Gastroesophageal sphincter (tissue), 4 donors: ENCODE results near the gene SV2C. TPM values are rescaled to one million over a fixed set of nuclear protein-coding genes. Genes with fewer than 3 reads are reported as not detected.
"Not testable (repeated sequence)": the region's sequence is repeated elsewhere in the genome, so short reads cannot be mapped to it uniquely, and the experiment has no call there.

Source experiments
- ATAC-seq: fragments of 150-250 bp; one replicate; pipeline ENCODE4 v1.9.1; 2016; ENCODE audit warnings: mild to moderate bottlenecking, moderate library complexity
- H3K27ac ChIP-seq, 4 donors: fragments of 200-600 bp; sonication (generic) in 3 of 4; 1 replicate in 3 of 4; 2 replicates in 1 of 4; pipeline ENCODE4 v1.5.1; 2016 to 2019
- H3K27me3 ChIP-seq: fragments of 200-600 bp; sonication (generic); one replicate; pipeline ENCODE4 v1.5.1; 2019
- H3K36me3 ChIP-seq, 2 donors: fragments of 200-600 bp; sonication (generic); one replicate each; pipeline ENCODE4 v1.5.1; 2019; ENCODE audit warnings: control low read depth in 1 of 2
- H3K4me1 ChIP-seq, 3 donors: fragments of 200-600 bp; sonication (generic); 1 replicate in 2 of 3; 2 replicates in 1 of 3; pipeline ENCODE4 v1.5.1; 2016 to 2019; ENCODE audit warnings: control low read depth in 2 of 3
- H3K4me3 ChIP-seq, 2 donors: fragments of 200-600 bp; sonication (generic); one replicate each; pipeline ENCODE4 v1.5.1; 2019; ENCODE audit warnings: mild to moderate bottlenecking in 1 of 2, moderate library complexity in 1 of 2
- H3K9me3 ChIP-seq, 3 donors: fragments of 200-600 bp; sonication (generic); one replicate each; pipeline ENCODE4 v1.5.1; 2017 to 2019; ENCODE audit warnings: control low read depth in 2 of 3
- CTCF ChIP-seq, 4 experiments: fragments of 200-600 bp in 2 of 4; fragments of 450-650 bp in 2 of 4; sonication (generic) in 1 of 4; IDR thresholded peaks; one replicate each; pipeline ENCODE4 v1.5.1; 2017 to 2019; ENCODE audit warnings: antibody characterized with exemption in 4 of 4, mild to moderate bottlenecking in 2 of 4, moderate library complexity in 2 of 4
- EP300 ChIP-seq: sonication (generic); formaldehyde crosslinking; IDR thresholded peaks from one replicate; pipeline ENCODE4 v1.6.1; 2017; ENCODE audit warnings: antibody characterized with exemption, mild to moderate bottlenecking
- POLR2A ChIP-seq, 2 donors: fragments of 450-650 bp; IDR thresholded peaks; one replicate each; pipeline ENCODE4 v1.6.1; 2017; ENCODE audit warnings: antibody characterized with exemption in 2 of 2, mild to moderate bottlenecking in 2 of 2, moderate library complexity in 1 of 2
- POLR2AphosphoS5 ChIP-seq: sonication (generic); formaldehyde crosslinking; IDR thresholded peaks from one replicate; pipeline ENCODE4 v1.6.1; 2017; ENCODE audit warnings: antibody characterized with exemption
- WGBS, 2 donors: methylation state at CpG; one replicate each; pipeline ENCODE4 v1.1.5; 2018; ENCODE audit warnings: low coverage in 1 of 2; 5-methylcytosine and 5-hydroxymethylcytosine counted together
- total RNA-seq, 4 donors: library from RNA; depleted of rRNA; stranded (reverse); fragments of >200 nt; gene quantifications; one replicate each; pipeline ENCODE4 v1.1.0, GENCODE V29; 2016

SV2C gene
- total RNA-seq, 4 donors from 2014 or later: 0.16 to 0.67 (median 0.39) TPM

- TF ChIP-seq POLR2AphosphoS5: no peak
- TF ChIP-seq CTCF (IDR thresholded peaks at IDR 0.05): no peak
- TF ChIP-seq EP300: no peak
- no peak for TF ChIP-seq POLR2A (IDR thresholded peaks at IDR 0.05)
- Histone ChIP-seq H3K36me3 (no peaks in the 10 kb centered on the region), H3K27me3 (no peaks in the 10 kb centered on the region), H3K4me3 (no peak overlapping the region), H3K9me3 (no peaks in the 10 kb centered on the region), H3K27ac (no peak overlapping the region), H3K4me1 (no peaks in the 10 kb centered on the region)
- no peak for ATAC-seq
Observed at GRCh38 chr5:76365561-76365960, 282.4 kb downstream of the SV2C start.

DNA sequence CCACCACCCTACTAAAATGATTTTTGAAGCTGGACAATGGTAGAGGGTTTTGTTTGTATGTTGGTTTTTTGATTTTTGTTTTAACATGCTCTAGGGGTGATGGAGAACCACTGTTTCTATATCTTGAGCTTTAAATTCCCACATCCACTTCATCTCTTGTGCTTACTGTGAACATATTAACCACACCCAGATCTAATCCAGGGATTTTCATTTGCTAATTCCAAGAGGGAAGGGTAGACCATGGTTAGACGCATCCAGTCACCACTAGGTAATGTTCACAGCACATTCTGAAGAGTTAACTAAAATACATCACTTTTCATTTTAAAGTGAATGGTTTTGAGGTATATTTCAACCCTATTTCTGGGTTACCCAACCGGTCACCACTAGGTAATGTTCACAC is 283.4 kb downstream of the SV2C start:
- no peak for ATAC-seq
- Histone ChIP-seq H3K9me3 (no peaks in the 10 kb centered on the region), H3K4me1 (no peaks in the 10 kb centered on the region), H3K27me3 (no peaks in the 10 kb centered on the region), H3K27ac (no peak overlapping the region), H3K4me3 (no peak overlapping the region), H3K36me3 (no peaks in the 10 kb centered on the region)
- 88 to 100% methylated on average over 1 to 2 of the region's 2 CpGs for WGBS, 2 donors
- no peak for TF ChIP-seq POLR2AphosphoS5
- TF ChIP-seq EP300: no peak

GRCh38 chr5:76367623-76368371 is 284.6 kb downstream of the SV2C start:
- Histone ChIP-seq H3K27ac (no peak overlapping the region), H3K27me3 (no peaks in the 10 kb centered on the region), H3K4me1 (no peaks in the 10 kb centered on the region), H3K36me3 (no peaks in the 10 kb centered on the region), H3K4me3 (no peak overlapping the region), H3K9me3 (no peaks in the 10 kb centered on the region)
- 82 to 100% methylated on average over 1 to 4 of the region's 6 CpGs for WGBS, 2 donors
- no peak for ATAC-seq
- TF ChIP-seq POLR2AphosphoS5: no peak
- TF ChIP-seq POLR2A (IDR thresholded peaks at IDR 0.05): no peak
- no peak for TF ChIP-seq CTCF (IDR thresholded peaks at IDR 0.05)
- no peak for TF ChIP-seq EP300

- H3K4me1 ChIP-seq: no peaks in the 10 kb centered on the region
- H3K36me3 ChIP-seq: no peaks in the 10 kb centered on the region
- no peak overlapping the region for H3K27ac ChIP-seq
- H3K4me3 ChIP-seq: no peak overlapping the region
- TF ChIP-seq POLR2A (IDR thresholded peaks at IDR 0.05) (no peak), POLR2AphosphoS5 (no peak), CTCF (IDR thresholded peaks at IDR 0.05) (no peak), EP300 (no peak)
- H3K27me3 ChIP-seq: no peaks in the 10 kb centered on the region
- no peak for ATAC-seq
- no peaks in the 10 kb centered on the region for H3K9me3 ChIP-seq
- 60 to 82% methylated on average over 1 of the region's 1 CpG for WGBS, 2 donors
Observed at GRCh38 chr5:76368941-76369340, 285.8 kb downstream of the SV2C start.

DNA sequence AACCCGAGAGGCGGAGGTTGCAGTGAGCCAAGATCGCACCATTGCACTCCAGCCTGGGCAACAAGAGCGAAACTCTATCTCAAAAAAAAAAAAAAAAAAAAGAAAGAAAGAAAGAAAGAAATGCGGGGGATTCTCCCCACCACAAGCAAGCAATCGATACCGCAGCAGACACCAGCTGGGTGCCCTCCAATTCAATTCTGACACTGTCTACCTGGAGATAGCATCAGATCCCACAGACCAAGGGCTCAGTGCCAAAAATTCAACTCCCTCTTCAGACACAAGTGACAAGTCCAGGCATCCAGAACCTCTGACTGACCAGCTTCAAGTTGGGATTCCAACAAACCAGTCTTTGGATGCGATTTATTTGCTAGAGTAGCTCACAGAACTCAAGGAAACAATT is 286.5 kb downstream of the SV2C start:
- not testable (repeated sequence) for H3K4me3 ChIP-seq, ATAC-seq, H3K9me3 ChIP-seq, H3K27ac ChIP-seq, H3K4me1 ChIP-seq, H3K36me3 ChIP-seq, H3K27me3 ChIP-seq
- WGBS, 2 donors: 87 to 97% methylated on average over 3 to 4 of the region's 8 CpGs

DNA sequence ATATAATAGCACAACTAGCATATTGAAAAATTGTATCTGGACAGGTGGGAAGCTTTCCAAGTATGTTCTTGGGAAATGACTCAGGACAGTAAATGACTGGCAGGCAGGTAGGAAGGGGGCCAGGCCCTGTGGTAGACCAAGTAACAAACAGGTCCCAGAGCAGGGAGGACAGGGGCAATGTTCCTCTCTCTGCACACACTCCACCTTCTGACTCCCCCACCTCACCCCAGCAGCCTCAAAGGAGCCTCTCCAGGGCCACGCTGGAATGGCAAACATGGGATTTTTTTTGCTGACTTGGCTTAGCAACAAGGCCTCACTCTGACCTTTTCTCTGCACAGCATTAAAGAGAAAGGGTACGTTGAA is 288.8 kb downstream of the SV2C start:
- Histone ChIP-seq H3K27me3 (no peaks in the 10 kb centered on the region), H3K4me3 (no peak overlapping the region), H3K9me3 (no peaks in the 10 kb centered on the region), H3K27ac (no peak overlapping the region), H3K4me1 (no peaks in the 10 kb centered on the region), H3K36me3 (no peaks in the 10 kb centered on the region)
- 67 to 100% methylated on average over 1 to 2 of the region's 2 CpGs for WGBS, 2 donors
- no peak for ATAC-seq
- TF ChIP-seq CTCF (IDR thresholded peaks at IDR 0.05): no peak
- no peak for TF ChIP-seq POLR2A (IDR thresholded peaks at IDR 0.05)
- TF ChIP-seq POLR2AphosphoS5: no peak
- no peak for TF ChIP-seq EP300
